K562 (cell line): ENCODE results near the gene TSPAN32. TPM values are rescaled to one million over a fixed set of nuclear protein-coding genes. Genes with fewer than 3 reads are reported as not detected.

Source experiments
- CHD4 ChIP-seq: fragments of 200-600 bp; sonication (generic); IDR thresholded peaks from 3 replicates; pipeline ENCODE4 v1.6.1; 2012; ENCODE audit warnings: low read depth, mild to moderate bottlenecking, mixed read lengths, low read length, inconsistent platforms; ENCODE audit not compliant: insufficient read depth, insufficient replicate concordance, poor library complexity, severe bottlenecking
- GTF2E2 ChIP-seq: fragments of 200-800 bp; sonication (Bioruptor generic); IDR thresholded peaks from 2 replicates; pipeline ENCODE4 v1.6.1; 2016; ENCODE audit warnings: missing genetic modification characterization, missing compliant biosample characterization
- HMGN3 ChIP-seq: IDR thresholded peaks from 2 replicates; pipeline ENCODE4 v1.6.1; 2011; ENCODE audit warnings: borderline replicate concordance, low read depth, mild to moderate bottlenecking, mixed read lengths, low read length; ENCODE audit not compliant: insufficient read length; ENCODE audit errors: extremely low read depth
- LEF1 ChIP-seq: fragments of 450-650 bp; IDR thresholded peaks from 2 replicates; pipeline ENCODE4 v1.6.1; 2016; ENCODE audit warnings: mild to moderate bottlenecking
- MAFK ChIP-seq: IDR thresholded peaks from 2 replicates; pipeline ENCODE4 v1.6.1; 2011; ENCODE audit warnings: low read length, improper control_type of control experiment
- MTA2 ChIP-seq: fragments of 450-650 bp; IDR thresholded peaks from 2 replicates; pipeline ENCODE4 v1.6.1; 2016; ENCODE audit warnings: low read depth
- RBFOX2 ChIP-seq: fragments of 200-400 bp; formaldehyde crosslinking; IDR thresholded peaks from 2 replicates; pipeline ENCODE4 v1.6.1; 2017; ENCODE audit warnings: low read depth, mild to moderate bottlenecking, low read length, moderate library complexity
- RUNX1 ChIP-seq: sonication (generic); IDR thresholded peaks from 2 replicates; pipeline ENCODE4 v1.6.1; 2016; ENCODE audit warnings: antibody characterized with exemption, low read depth
- SAFB ChIP-seq: fragments of 200-400 bp; formaldehyde crosslinking; IDR thresholded peaks from 2 replicates; pipeline ENCODE4 v1.6.1; 2017; ENCODE audit warnings: low read depth, low read length, borderline replicate concordance
- SAP30 ChIP-seq: fragments of 200-600 bp; sonication (generic); IDR thresholded peaks from 2 replicates; pipeline ENCODE4 v1.6.1; 2012; ENCODE audit warnings: borderline replicate concordance, low read depth, mild to moderate bottlenecking, moderate library complexity, low read length, control low read depth, inconsistent platforms; ENCODE audit not compliant: insufficient read depth, poor library complexity, severe bottlenecking
- SP2 ChIP-seq: IDR thresholded peaks from 2 replicates; pipeline ENCODE4 v1.6.1; 2011; ENCODE audit warnings: mild to moderate bottlenecking, low read depth, low read length, moderate library complexity; ENCODE audit not compliant: poor library complexity, severe bottlenecking; ENCODE audit errors: extremely low read depth
- ZC3H11A ChIP-seq: IDR thresholded peaks from 2 replicates; pipeline ENCODE4 v1.6.1; 2012; ENCODE audit warnings: low read depth, low read length, improper control_type of control experiment
- ZNF253 ChIP-seq: fragments of 250-450 bp; sonication (Bioruptor Pico); conservative IDR thresholded peaks from 2 replicates; pipeline ENCODE4 v1.6.1; 2021; ENCODE audit warnings: mild to moderate bottlenecking
- ZNF436 ChIP-seq: fragments of 250-450, 450-650 bp; sonication (Bioruptor Pico); formaldehyde crosslinking; IDR thresholded peaks from 2 replicates; pipeline ENCODE4 v1.7.0; 2020; ENCODE audit warnings: mild to moderate bottlenecking
- ZNF77 ChIP-seq: fragments of 250-450 bp; sonication (Bioruptor Pico); IDR thresholded peaks from 2 replicates; pipeline ENCODE4 v1.5.0; 2020
- polyA plus RNA-seq, 8 experiments: library from polyadenylated mRNA; depleted of rRNA in 4 of 8; stranded (reverse) in 5 of 8; unstranded in 3 of 8; fragments of >200 nt; fragmentation: Nextera tagmentation in 2 of 8; fragmentation: Illumina TruSeq in 1 of 8; extraction: Ambion mirVana in 2 of 8; extraction: Trizol in 1 of 8; gene quantifications; 2 replicates each; pipeline versions ENCODE4 v1.2.1 to v1.2.3, GENCODE V29; 2011 to 2014; ENCODE audit warnings: inconsistent platforms in 1 of 8, missing spikeins in 1 of 8
- total RNA-seq, 7 experiments: library from RNA; depleted of rRNA in 6 of 7; stranded (reverse); fragments of >200 nt in 6 of 7; fragmentation: Illumina TruSeq in 2 of 7; extraction: Trizol in 2 of 7; gene quantifications; 2 replicates each; pipeline versions ENCODE4 v1.2.1 to v1.2.3, GENCODE V29; 2011 to 2021; ENCODE audit warnings: low replicate concordance in 1 of 7
- TF ChIP-seq, protein P1 (sequence below): IDR thresholded peaks from 2 replicates; pipeline ENCODE4 v1.6.1; 2014; ENCODE audit warnings: antibody characterized with exemption
- TF ChIP-seq, protein P2 (sequence below): fragments of 450-650 bp; IDR thresholded peaks from 2 replicates; pipeline ENCODE4 v1.6.1; 2016; ENCODE audit warnings: mild to moderate bottlenecking
- TF ChIP-seq, protein P3 (sequence below): fragments of 450-650 bp; IDR thresholded peaks from 2 replicates; pipeline ENCODE4 v1.6.1; 2016; ENCODE audit warnings: low read depth, mild to moderate bottlenecking, moderate library complexity
- TF ChIP-seq, protein P4 (sequence below): fragments of 450-650 bp; formaldehyde crosslinking; conservative IDR thresholded peaks from 2 replicates; pipeline ENCODE4 v1.4.0; 2022; ENCODE audit warnings: mild to moderate bottlenecking, missing genetic modification characterization
- TF ChIP-seq, protein P5 (sequence below): fragments of 450-650 bp; IDR thresholded peaks from 2 replicates; pipeline ENCODE4 v1.6.1; 2016; ENCODE audit warnings: antibody characterized with exemption

TSPAN32 gene
- total and polyA plus RNA-seq, 9 of the 15 experiments (the other 6 are each of a cell fraction or from before 2014, with no cell fraction given): 0.21 to 7.3 (median 2.6) TPM

DNA sequence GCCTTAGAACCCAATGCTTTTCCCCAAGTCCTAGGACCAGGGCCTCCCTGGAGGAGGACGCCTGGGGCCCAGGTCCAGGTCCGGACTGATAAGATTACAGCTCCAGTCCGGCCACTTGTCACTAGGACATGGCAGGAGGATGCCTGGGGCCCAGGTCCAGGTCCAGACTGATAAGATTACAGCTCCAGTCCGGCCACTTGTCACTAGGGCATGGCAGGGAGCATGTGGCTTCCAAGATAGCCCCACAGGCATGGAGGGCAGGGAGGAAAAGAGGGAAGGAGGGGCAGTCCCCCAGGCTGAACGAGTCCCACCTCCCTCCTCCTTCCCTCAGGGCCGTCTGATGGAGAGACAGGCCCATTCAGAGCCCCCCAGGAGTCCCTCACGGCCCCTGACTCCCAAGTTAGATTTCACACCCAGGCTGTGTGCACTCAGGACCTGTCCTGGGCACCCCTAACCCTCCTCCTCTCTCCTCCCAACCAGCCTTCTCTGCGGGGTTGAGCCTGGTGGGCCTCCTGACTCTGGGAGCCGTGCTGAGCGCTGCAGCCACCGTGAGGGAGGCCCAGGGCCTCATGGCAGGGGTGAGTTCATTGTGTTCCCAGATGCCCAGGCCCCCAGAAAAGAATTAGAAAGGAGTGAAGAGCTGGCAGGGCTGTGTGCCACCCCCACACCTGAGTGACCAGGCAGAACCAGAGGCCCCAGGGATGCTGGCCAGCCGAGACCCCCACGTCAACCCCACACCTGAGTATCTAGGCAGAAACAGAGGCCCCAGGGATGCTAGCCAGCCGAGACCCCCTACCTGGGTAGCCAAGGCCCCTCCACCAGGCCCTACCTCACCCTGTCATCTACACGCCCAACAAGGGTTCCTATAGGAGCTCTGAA lies 2.1 kb downstream of the TSPAN32 start (continued):
- TF ChIP-seq, protein P1, sequence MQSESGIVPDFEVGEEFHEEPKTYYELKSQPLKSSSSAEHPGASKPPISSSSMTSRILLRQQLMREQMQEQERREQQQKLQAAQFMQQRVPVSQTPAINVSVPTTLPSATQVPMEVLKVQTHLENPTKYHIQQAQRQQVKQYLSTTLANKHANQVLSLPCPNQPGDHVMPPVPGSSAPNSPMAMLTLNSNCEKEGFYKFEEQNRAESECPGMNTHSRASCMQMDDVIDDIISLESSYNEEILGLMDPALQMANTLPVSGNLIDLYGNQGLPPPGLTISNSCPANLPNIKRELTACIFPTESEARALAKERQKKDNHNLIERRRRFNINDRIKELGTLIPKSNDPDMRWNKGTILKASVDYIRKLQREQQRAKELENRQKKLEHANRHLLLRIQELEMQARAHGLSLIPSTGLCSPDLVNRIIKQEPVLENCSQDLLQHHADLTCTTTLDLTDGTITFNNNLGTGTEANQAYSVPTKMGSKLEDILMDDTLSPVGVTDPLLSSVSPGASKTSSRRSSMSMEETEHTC: no peak
- TF ChIP-seq, protein P2, sequence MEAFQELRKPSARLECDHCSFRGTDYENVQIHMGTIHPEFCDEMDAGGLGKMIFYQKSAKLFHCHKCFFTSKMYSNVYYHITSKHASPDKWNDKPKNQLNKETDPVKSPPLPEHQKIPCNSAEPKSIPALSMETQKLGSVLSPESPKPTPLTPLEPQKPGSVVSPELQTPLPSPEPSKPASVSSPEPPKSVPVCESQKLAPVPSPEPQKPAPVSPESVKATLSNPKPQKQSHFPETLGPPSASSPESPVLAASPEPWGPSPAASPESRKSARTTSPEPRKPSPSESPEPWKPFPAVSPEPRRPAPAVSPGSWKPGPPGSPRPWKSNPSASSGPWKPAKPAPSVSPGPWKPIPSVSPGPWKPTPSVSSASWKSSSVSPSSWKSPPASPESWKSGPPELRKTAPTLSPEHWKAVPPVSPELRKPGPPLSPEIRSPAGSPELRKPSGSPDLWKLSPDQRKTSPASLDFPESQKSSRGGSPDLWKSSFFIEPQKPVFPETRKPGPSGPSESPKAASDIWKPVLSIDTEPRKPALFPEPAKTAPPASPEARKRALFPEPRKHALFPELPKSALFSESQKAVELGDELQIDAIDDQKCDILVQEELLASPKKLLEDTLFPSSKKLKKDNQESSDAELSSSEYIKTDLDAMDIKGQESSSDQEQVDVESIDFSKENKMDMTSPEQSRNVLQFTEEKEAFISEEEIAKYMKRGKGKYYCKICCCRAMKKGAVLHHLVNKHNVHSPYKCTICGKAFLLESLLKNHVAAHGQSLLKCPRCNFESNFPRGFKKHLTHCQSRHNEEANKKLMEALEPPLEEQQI: peak; percentile 79; the same call in 1 of the 2 replicates
- peak; percentile 50; the same call in 1 of the 2 replicates for TF ChIP-seq ZNF436 (CRISPR knock-in tag)
- TF ChIP-seq, protein P3, sequence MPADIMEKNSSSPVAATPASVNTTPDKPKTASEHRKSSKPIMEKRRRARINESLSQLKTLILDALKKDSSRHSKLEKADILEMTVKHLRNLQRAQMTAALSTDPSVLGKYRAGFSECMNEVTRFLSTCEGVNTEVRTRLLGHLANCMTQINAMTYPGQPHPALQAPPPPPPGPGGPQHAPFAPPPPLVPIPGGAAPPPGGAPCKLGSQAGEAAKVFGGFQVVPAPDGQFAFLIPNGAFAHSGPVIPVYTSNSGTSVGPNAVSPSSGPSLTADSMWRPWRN: peak; percentile 80
- no peak for TF ChIP-seq SAP30
- peak; percentile 96 for TF ChIP-seq MTA2
- peak; percentile 89 for TF ChIP-seq LEF1
- TF ChIP-seq ZNF253: no peak
- no peak for TF ChIP-seq ZNF77 (CRISPR knock-in tag)
- TF ChIP-seq MAFK: no peak
- no peak for TF ChIP-seq GTF2E2 (tag)
- TF ChIP-seq CHD4: no peak
- peak; percentile 94 for TF ChIP-seq HMGN3
- TF ChIP-seq, protein P4, sequence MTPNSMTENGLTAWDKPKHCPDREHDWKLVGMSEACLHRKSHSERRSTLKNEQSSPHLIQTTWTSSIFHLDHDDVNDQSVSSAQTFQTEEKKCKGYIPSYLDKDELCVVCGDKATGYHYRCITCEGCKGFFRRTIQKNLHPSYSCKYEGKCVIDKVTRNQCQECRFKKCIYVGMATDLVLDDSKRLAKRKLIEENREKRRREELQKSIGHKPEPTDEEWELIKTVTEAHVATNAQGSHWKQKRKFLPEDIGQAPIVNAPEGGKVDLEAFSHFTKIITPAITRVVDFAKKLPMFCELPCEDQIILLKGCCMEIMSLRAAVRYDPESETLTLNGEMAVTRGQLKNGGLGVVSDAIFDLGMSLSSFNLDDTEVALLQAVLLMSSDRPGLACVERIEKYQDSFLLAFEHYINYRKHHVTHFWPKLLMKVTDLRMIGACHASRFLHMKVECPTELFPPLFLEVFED (CRISPR knock-in tag): no peak
- TF ChIP-seq SP2: no peak
- TF ChIP-seq, protein P5, sequence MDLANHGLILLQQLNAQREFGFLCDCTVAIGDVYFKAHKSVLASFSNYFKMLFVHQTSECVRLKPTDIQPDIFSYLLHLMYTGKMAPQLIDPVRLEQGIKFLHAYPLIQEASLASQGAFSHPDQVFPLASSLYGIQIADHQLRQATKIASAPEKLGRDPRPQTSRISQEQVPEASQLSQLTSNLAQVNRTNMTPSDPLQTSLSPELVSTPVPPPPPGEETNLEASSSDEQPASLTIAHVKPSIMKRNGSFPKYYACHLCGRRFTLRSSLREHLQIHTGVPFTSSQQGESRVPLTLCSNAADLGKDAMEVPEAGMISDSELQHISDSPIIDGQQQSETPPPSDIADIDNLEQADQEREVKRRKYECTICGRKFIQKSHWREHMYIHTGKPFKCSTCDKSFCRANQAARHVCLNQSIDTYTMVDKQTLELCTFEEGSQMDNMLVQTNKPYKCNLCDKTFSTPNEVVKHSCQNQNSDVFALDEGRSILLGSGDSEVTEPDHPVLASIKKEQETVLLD: peak; percentile 67
- TF ChIP-seq SAFB: no peak
- peak; percentile 91 for TF ChIP-seq RUNX1
- TF ChIP-seq RBFOX2: no peak; the same call in 1 of the 2 replicates
- no peak for TF ChIP-seq ZC3H11A
